K562 (cell line): Measurements from ENCODE around the gene TRPM4. TPM values are rescaled to one million over a fixed set of nuclear protein-coding genes. Genes with fewer than 3 reads are reported as not detected.

Experiments
- ATF3 ChIP-seq, 2 experiments: fragments of 450-650 bp in 1 of 2; sonication (generic) in 1 of 2; formaldehyde crosslinking in 1 of 2; IDR thresholded peaks in 1 of 2; conservative IDR thresholded peaks in 1 of 2; 2 replicates each; pipeline versions ENCODE4 v1.6.1 to v1.8.1; 2016 to 2023; ENCODE audit warnings: mild to moderate bottlenecking in 2 of 2, moderate library complexity in 2 of 2, inconsistent platforms in 1 of 2, missing genetic modification reagents in 1 of 2
- CBX3 ChIP-seq, 2 experiments: IDR thresholded peaks; 1 replicate in 1 of 2; 2 replicates in 1 of 2; pipeline ENCODE4 v1.6.1; 2012; ENCODE audit warnings: inconsistent platforms in 2 of 2, low read length in 2 of 2, borderline replicate concordance in 1 of 2, control low read depth in 1 of 2
- GATAD2A ChIP-seq: fragments of 450-650 bp; IDR thresholded peaks from 2 replicates; pipeline ENCODE4 v1.6.1; 2017
- HDAC2 ChIP-seq: fragments of 450-650 bp; IDR thresholded peaks from 2 replicates; pipeline ENCODE4 v1.6.1; 2016; ENCODE audit warnings: mild to moderate bottlenecking
- JUND ChIP-seq, 2 experiments: IDR thresholded peaks; 2 replicates in 1 of 2; 3 replicates in 1 of 2; pipeline ENCODE4 v1.6.1; 2011; ENCODE audit warnings: borderline replicate concordance in 2 of 2, low read depth in 2 of 2, low read length in 2 of 2, improper control_type of control experiment in 1 of 2, missing biosample characterization in 1 of 2, missing genetic modification characterization in 1 of 2, missing genetic modification reagents in 1 of 2
- KAT2B ChIP-seq: IDR thresholded peaks from one replicate; pipeline ENCODE4 v1.6.1; 2012; ENCODE audit warnings: low read depth, mild to moderate bottlenecking, control low read depth, inconsistent platforms, low read length, moderate library complexity
- LCOR ChIP-seq: sonication (generic); formaldehyde crosslinking; IDR thresholded peaks from 2 replicates; pipeline ENCODE4 v1.8.0; 2022; ENCODE audit warnings: mild to moderate bottlenecking, missing genetic modification reagents
- MNT ChIP-seq, 2 experiments: fragments of 450-650 bp; conservative IDR thresholded peaks; 2 replicates each; pipeline ENCODE4 v1.6.1; 2017; ENCODE audit warnings: mild to moderate bottlenecking in 2 of 2, moderate library complexity in 2 of 2
- NR4A1 ChIP-seq, 2 experiments: fragments of 250-450 bp in 1 of 2; fragments of 450-650 bp in 1 of 2; sonication (Bioruptor Pico) in 1 of 2; IDR thresholded peaks; 2 replicates each; pipeline versions ENCODE4 v1.4.0 to v1.6.1; 2016 to 2020; ENCODE audit warnings: mild to moderate bottlenecking in 2 of 2, missing compliant biosample characterization in 1 of 2, missing genetic modification characterization in 1 of 2, moderate library complexity in 1 of 2
- PHF21A ChIP-seq: fragments of 450-650 bp; IDR thresholded peaks from 2 replicates; pipeline ENCODE4 v1.6.1; 2017; ENCODE audit warnings: low read depth, borderline replicate concordance
- PYGO2 ChIP-seq: fragments of 450-650 bp; IDR thresholded peaks from 2 replicates; pipeline ENCODE4 v1.6.1; 2016; ENCODE audit warnings: mild to moderate bottlenecking, missing genetic modification characterization, moderate library complexity, missing compliant biosample characterization
- RB1 ChIP-seq: fragments of 450-650 bp; IDR thresholded peaks from 2 replicates; pipeline ENCODE4 v1.6.1; 2017; ENCODE audit warnings: low read depth, mild to moderate bottlenecking
- SAFB ChIP-seq: fragments of 200-400 bp; formaldehyde crosslinking; IDR thresholded peaks from 2 replicates; pipeline ENCODE4 v1.6.1; 2017; ENCODE audit warnings: low read depth, low read length, borderline replicate concordance
- SMAD3 ChIP-seq: fragments of 450-650 bp; formaldehyde crosslinking; conservative IDR thresholded peaks from 2 replicates; pipeline ENCODE4 v1.4.0; 2020; ENCODE audit warnings: mild to moderate bottlenecking
- ZFP30 ChIP-seq: fragments of 250-450 bp; sonication (Bioruptor Pico); IDR thresholded peaks from 2 replicates; pipeline ENCODE4 v1.8.0; 2022; ENCODE audit warnings: moderate library complexity, mild to moderate bottlenecking, inconsistent platforms, borderline replicate concordance
- ZNF274 ChIP-seq: IDR thresholded peaks from 2 replicates; pipeline ENCODE4 v1.6.1; 2011; ENCODE audit warnings: low read depth, mild to moderate bottlenecking, low read length, moderate library complexity, borderline replicate concordance
- ZZZ3 ChIP-seq: fragments of 450-650 bp; IDR thresholded peaks from 2 replicates; pipeline ENCODE4 v1.6.1; 2016; ENCODE audit warnings: antibody characterized with exemption, mild to moderate bottlenecking, moderate library complexity
- polyA plus RNA-seq, 8 experiments: library from polyadenylated mRNA; depleted of rRNA in 4 of 8; stranded (reverse) in 5 of 8; unstranded in 3 of 8; fragments of >200 nt; fragmentation: Nextera tagmentation in 2 of 8; fragmentation: Illumina TruSeq in 1 of 8; extraction: Ambion mirVana in 2 of 8; extraction: Trizol in 1 of 8; gene quantifications; 2 replicates each; pipeline versions ENCODE4 v1.2.1 to v1.2.3, GENCODE V29; 2011 to 2014; ENCODE audit warnings: inconsistent platforms in 1 of 8, missing spikeins in 1 of 8
- total RNA-seq, 7 experiments: library from RNA; depleted of rRNA in 6 of 7; stranded (reverse); fragments of >200 nt in 6 of 7; fragmentation: Illumina TruSeq in 2 of 7; extraction: Trizol in 2 of 7; gene quantifications; 2 replicates each; pipeline versions ENCODE4 v1.2.1 to v1.2.3, GENCODE V29; 2011 to 2021; ENCODE audit warnings: low replicate concordance in 1 of 7
- TF ChIP-seq, protein P1 (sequence below): fragments of 450-650 bp; formaldehyde crosslinking; IDR thresholded peaks from 2 replicates; pipeline ENCODE4 v1.4.0; 2020; ENCODE audit warnings: mild to moderate bottlenecking, moderate library complexity
- TF ChIP-seq, protein P2 (sequence below): IDR thresholded peaks from 2 replicates; pipeline ENCODE4 v1.6.1; 2014; ENCODE audit warnings: antibody characterized with exemption

The TRPM4 gene
- total and polyA plus RNA-seq, 9 of the 15 experiments (the other 6 are each of a cell fraction or from before 2014, with no cell fraction given), result 6.5 to 45.4 (median 15.2) TPM

DNA sequence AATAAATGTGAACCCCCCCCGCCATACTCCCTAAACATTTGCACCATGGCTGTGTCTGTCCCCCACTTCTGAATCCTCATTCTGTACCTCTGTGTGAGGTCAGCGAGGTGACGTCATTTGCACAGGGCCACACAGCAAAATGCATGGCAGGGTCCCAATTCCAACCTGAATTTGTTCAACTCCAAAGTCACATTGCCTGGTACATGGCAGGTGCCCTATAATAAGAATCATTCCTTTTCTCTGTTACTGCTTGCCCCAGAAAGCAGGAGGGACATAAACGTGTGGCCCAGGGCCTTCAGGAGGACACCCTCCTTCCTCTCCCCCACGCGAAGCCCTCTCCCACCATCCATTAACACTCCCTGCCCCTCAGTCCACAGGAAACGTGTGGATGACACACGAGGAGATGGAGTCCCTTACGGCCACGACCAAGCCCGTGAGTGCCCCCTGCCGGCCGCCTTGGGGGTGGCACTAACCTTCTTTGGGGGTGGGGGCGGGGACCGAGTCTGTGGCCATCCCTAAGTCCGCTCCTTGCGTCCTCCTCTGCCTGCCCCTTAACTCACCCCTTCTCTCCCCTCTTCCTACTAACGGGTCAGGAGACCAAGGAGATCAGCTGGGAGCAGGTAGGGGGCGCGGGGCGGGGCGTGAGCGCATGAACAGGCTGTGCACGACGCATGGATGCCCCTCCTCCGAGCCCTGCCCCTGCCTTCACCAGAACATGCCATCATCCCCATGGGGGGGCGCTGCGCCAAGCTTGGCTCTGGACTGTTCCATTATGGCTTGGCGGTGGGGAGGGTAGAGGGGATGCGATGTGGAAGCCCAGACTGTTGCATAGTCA, 11.8 kb upstream of the TRPM4 start (continued):
- TF ChIP-seq ATF3 (IDR thresholded peaks at IDR 0.05) (peak; percentile 92), ATF3 (CRISPR knock-in tag; conservative IDR thresholded peaks at IDR 0.05) (no peak), HDAC2 (peak; percentile 72; the same call in 1 of the 2 replicates), ZFP30 (CRISPR knock-in tag) (no peak), CBX3 (IDR thresholded peaks at IDR 0.05; ENCODE audit: borderline replicate concordance in 1 of 2, low read length in 2 of 2) (peak in 1 of 2 experiments; percentile 46; a peak in 1 of 3 replicates), GATAD2A (0 out of 2 replicates have a peak, but pooled peaks have one; percentile 7), ZNF274 (no peak), ZZZ3 (no peak), RB1 (peak; percentile 7), SMAD3 (CRISPR knock-in tag) (no peak), PHF21A (0 out of 2 replicates have a peak, but pooled peaks have one; percentile 55), JUND (IDR thresholded peaks at IDR 0.05; ENCODE audit: borderline replicate concordance, low read depth, low read length) (peak; percentile 94), JUND (tag; IDR thresholded peaks at IDR 0.05; ENCODE audit: borderline replicate concordance, low read depth, low read length) (peak; percentile 64; the same call in 2 of the 3 replicates), PYGO2 (no peak), SAFB (peak; percentile 38; the same call in 1 of the 2 replicates), KAT2B (no peak), NR4A1 (CRISPR knock-in tag; IDR thresholded peaks at IDR 0.05) (no peak), NR4A1 (tag; IDR thresholded peaks at IDR 0.05) (0 out of 2 replicates have a peak, but pooled peaks have one; percentile 17), MNT (conservative IDR thresholded peaks at IDR 0.05) (peak; percentile 85 to 91), LCOR (CRISPR knock-in tag) (0 out of 2 replicates have a peak, but pooled peaks have one; percentile 48)
- TF ChIP-seq, protein P1, sequence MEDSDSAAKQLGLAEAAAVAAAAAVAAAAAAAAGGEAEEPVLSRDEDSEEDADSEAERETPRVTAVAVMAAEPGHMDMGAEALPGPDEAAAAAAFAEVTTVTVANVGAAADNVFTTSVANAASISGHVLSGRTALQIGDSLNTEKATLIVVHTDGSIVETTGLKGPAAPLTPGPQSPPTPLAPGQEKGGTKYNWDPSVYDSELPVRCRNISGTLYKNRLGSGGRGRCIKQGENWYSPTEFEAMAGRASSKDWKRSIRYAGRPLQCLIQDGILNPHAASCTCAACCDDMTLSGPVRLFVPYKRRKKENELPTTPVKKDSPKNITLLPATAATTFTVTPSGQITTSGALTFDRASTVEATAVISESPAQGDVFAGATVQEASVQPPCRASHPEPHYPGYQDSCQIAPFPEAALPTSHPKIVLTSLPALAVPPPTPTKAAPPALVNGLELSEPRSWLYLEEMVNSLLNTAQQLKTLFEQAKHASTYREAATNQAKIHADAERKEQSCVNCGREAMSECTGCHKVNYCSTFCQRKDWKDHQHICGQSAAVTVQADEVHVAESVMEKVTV (CRISPR knock-in tag), result peak; percentile 51; the same call in 1 of the 2 replicates
- TF ChIP-seq, protein P2, sequence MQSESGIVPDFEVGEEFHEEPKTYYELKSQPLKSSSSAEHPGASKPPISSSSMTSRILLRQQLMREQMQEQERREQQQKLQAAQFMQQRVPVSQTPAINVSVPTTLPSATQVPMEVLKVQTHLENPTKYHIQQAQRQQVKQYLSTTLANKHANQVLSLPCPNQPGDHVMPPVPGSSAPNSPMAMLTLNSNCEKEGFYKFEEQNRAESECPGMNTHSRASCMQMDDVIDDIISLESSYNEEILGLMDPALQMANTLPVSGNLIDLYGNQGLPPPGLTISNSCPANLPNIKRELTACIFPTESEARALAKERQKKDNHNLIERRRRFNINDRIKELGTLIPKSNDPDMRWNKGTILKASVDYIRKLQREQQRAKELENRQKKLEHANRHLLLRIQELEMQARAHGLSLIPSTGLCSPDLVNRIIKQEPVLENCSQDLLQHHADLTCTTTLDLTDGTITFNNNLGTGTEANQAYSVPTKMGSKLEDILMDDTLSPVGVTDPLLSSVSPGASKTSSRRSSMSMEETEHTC, result no peak
